GM19372 (cell line): ENCODE measurements around the gene ADAMTS18.

ENCODE experiments used
- ATAC-seq: cut with Tn5 transposase; IDR thresholded peaks from one replicate; pipeline ENCODE4 v1.9.1; 2021; ENCODE audit warnings: mild to moderate bottlenecking, low read depth, moderate library complexity; ENCODE audit not compliant: unreplicated experiment

The ADAMTS18 gene

DNA sequence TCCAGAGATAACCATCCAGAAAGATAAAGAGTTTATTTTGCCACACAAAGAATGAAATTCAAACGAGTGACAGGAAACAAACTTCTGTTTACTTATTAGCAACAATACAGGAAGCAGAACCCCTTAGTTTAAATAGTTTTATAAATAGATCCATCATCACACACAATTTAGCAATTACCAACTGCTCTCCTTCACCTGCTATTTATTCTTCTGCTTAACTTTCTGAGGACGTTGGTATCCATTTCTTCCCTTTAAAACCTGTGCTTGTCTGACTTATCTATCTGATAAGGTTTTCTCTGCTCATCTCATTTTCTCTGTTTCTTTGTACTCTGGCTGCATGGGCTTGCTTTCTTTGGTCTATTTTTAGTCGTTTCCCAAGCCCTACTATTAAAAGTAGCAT, 4.3 kb upstream of the ADAMTS18 start:
- ATAC-seq = no peak

DNA sequence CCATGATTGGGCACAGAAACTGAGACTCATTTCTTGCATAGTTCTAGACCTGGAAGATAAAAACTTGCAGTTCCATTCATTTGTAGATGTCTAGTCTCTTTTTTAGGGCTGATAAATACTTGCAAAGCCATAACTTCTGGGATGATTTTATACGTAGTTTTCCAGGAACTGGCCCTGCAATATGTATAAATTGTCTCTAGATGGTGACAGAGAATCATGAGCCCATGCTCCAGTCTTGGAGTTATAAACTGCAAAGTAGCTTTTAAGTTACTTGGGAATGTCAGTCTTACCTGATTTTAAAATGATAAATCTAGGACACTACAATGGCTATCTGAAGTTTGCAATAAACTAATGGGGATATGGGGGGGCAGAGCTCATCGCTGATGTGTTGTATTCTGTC, 3.0 kb upstream of the ADAMTS18 start:
- ATAC-seq = no peak

DNA sequence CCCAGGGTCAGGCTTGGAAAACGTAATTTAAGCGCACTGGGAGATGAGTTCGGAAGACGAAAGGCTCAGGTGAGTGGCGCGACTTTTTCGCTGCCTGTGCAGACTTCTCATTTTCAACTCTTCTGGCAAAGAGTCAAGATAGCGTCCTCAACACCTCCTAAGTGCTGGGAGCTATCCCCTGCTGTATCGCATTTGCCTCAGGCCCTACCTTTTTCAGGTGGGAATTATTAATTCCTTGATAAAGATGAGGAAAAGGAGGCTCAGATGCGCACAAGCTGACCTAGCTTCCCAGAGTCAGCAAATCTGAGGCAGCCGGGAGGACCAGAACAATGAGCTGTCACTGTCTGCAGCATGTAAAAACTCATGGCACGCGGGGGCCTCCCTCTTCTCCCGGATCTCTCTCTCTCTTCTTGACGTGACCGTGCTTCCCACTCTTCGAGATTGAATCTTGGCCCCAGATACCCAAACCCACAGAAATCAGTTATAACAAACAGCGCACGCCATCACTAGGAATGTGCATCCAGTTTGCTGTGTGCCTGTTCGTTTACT, 512 bp upstream of the ADAMTS18 start:
- no peak for ATAC-seq

DNA sequence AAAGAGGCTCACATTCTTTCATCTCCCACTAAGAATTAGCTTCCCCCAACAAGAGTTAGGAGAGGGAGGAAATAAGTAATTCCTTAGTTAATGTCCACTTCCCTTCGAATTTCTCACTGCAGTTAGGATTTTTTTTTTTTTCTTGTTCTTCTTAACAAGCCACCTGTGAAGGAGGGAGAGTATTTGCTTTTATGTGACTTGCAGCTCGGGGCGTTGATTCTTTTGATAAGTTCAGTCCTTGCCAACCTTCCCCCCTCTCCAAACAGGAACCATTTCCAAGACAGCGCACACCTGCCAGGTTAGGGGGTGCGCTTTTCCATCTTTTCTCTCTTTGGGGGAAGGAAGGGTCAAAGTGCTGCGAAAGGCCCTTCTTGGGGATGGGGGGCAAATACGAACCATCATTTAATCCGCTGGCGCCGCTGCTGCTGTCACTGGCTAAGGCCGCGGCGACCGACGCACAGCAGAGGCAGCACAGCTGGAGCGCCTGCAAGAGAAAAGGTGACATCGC, 758 bp downstream of the ADAMTS18 start:
- no peak for ATAC-seq

DNA sequence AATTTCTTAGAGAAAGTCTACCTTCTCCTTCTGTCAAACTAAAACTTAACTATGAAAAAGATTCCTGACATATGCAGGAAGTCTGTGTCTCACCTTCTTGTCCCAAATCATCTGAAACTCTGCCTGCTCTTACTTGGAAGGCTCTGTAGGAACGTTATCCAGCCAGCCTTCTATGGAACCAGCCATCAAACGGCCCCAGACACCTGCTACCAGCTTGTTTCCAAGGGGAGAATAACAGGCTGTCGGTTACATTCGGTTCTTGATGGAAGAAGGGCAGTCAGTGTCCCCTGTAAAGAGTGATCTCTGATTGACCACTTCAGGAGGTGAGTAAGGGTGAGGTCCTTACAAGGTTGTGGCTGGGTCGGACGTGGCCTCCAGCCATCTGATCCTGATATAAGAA, 1.7 kb downstream of the ADAMTS18 start:
- no peak for ATAC-seq

DNA sequence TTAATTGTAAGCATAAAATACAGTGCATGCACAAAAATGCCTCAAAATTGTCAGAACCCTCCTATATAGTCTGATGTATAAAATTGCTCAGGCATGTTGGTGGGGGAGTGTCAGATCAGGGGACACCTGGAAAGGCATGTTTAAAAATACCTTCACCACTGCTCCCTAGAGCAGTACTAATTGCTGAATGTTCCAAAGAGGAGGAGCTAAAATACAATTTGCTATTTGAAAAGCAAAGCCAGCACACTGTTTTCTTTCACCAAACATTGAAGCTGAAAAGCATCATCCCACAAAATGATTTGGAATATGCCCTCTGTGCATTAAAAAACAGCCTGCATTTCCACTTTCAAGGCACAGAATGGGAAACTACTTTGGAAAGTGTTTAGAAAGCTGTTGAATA, 2.6 kb downstream of the ADAMTS18 start:
- no peak for ATAC-seq

DNA sequence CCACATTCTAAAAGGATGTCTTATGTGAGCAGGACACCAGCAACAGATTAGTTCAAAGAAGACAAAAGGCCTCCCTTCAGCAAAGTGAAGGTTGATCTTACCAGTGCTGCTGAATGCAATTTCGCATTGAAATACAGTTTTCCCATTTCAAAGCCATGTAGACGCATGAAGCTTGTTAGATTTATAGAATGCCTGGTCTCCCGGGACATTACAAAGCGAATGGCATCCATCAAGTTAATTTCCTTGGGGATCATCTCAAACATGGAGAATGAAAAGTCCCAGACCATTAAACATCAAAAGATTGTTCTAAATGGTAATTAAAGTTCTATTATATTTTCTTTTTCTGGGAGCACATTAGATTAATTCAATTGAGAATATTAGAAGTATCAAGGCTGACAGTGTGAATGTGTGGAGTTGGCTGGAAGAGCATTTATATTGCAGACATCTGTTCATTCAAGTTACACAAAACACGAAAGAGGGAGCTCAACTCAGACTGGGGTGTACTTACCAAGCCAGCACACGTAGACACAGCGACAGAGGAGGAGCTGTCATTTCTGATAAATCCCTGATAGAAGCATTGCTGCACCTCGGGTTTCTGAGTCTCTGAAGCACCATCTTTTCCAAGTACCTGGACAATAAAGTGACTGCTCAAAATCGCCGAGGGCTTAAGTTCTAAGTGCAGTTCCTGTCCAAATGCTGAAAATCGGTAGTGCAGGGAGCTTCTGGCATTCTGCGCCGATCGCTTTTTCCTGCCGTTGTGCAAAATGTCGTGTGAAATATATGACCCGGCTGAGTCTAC, 3.8 kb downstream of the ADAMTS18 start:
- ATAC-seq = no peak

DNA sequence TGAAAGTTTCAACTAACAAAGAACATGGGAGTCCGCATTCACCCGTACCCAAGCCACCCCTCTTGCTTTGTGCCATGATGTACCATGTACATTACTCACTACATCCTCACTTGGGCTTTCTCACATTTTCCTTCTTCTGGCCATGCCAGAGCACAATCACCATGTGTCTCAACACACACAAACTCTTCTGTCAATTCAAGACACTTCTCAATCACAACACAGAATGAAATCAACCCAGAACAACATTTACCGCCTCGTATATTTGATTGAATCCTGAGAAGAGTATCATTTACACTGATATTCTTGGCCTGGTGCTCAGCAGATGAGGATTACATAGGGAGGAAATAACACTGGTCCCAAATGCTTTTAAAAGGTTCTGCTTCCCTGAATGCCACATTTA, 4.5 kb downstream of the ADAMTS18 start:
- no peak for ATAC-seq

DNA sequence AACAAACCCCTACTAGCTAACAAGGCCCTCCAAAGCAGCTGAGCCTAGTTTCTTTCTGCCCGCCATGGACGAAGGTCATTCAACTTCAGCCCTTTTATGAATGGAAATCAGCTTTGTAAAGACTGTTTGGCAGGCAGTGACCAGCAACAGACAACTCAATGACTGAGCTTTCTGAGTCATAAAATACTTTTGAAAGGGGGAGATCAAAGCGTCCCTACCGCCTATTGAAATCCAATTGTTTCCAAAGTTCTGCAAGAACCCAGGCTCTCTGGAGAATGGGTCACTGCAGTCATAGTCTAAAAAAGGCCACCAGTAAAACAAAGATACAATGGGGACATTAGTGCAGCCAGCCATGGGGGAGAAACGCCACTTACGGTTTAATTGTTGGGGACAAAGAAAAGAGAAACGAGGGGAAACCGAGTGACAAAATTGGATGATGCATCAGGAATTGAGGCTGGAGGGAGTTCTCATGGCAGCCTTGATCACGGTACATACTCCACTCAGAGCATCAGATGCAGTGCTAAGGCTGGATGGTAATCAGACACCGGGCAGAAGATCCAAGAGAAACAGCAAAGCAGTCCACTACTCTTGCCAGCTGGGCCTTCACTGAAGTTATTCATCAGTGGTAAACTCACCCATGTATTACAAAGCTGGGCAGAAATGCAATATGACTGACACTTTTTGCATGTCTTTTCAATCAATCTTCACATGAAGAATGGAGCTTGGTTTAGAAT, 9.8 kb downstream of the ADAMTS18 start:
- no peak for ATAC-seq

DNA sequence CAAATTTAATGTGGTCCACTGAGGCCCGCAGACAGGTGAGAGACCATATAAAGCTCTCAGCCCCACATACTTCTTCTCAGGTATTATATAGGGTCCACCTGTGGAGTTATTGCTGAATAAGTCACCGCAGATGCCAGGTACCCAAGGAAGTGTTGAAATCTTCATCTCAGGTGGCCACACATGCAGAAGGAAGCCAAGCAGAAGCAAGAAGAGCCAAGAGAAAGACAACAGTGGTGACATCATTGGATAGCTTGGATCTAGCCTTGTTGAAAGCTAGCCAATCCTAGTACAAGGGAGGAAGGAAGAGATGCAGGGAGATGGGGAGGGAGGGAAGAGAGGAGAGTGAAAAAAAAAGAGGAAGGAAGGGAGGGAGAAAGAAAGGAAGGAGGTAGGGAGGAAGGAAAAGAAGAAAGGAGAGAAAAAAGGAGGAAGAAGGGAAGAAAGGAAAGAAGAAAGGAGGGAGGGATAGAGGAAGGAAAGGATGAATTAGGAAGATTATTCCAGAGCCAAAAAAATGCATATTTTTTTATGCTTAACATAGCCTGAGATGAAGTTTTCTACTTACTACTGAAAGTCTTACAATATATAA, 12.5 kb downstream of the ADAMTS18 start:
- ATAC-seq = no peak

DNA sequence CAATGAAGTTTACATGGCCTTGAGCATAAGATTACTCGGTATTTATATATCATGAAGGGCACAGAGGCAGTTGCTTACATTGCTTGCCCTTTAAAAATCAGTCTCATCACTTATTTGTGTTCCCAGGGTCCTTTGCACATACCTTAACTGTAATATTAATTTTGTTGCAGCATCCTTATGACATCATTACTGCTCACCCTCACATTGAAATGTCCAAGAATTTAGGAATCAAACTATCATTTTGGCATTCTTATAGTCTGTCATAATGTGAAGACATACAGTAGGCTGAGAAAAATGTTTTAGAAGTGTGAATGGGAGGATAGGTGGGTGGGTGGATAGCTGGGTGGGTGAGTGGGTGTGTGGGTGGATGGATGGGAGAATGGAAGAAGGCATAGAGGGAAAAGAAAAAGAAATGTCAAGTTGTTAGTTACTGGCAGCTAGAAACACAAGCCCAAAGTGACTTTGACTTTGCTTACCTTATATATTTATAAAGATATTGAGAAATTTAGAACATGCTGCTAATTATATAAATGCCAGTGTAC, 17.8 kb downstream of the ADAMTS18 start:
- ATAC-seq = no peak

DNA sequence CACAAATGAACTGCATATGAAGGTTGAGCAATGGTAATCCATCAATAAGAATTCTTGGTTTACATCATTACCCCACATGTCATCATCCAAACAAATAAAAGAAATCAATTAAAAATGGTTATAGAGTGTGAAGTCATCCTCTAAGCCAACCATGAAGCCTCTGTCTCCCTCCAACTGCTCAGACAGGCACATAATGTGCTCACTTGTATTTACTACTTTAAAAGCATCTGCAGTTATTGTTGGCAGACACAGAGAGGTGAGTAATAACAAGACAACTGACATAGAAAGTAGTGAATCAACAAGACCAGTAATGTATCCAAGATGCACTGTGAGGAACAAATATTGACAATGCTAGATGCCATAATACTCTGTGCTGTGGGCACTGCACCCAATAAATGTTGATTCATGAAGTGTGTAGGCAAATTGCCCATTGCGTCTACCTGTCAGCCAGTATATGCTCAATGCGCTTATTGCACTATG, 20.0 kb downstream of the ADAMTS18 start:
- no peak for ATAC-seq

DNA sequence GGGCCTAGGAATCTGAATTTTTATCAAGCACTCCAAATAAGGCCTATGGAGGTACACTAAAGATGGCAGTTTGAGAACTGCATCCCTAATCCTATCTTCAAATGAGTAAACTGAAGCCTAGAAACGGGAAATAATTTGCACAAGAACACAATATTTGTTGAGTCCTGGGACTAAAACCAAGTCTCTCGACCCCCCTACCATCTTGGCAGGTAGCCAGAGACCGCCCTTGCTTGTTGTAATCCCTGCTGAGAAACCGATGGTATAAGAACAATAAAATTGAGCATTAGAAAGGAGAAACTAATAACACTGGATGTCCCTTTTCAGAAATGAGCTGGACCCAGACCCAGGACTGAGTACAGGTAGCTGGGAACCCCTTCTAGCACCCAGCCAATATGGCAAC, 24.4 kb downstream of the ADAMTS18 start:
- no peak for ATAC-seq

DNA sequence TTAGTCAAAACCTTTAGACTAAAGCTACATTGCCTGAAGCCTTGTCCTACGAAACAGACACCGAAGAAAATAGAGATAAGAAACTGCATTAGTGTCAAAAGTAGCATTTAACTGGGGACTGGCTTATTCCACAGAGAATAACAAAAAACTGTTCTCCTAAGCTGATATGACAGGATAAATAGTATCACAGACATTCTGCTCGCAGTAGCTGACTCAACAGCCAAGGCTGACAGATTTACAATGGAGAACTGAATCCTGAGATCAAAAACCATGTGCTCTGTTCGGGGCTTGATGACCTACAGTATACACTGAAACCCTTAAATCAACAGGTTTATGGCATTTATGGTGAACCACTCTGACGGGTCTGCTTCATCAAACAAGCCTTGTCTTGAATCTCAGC, 25.5 kb downstream of the ADAMTS18 start:
- no peak for ATAC-seq

DNA sequence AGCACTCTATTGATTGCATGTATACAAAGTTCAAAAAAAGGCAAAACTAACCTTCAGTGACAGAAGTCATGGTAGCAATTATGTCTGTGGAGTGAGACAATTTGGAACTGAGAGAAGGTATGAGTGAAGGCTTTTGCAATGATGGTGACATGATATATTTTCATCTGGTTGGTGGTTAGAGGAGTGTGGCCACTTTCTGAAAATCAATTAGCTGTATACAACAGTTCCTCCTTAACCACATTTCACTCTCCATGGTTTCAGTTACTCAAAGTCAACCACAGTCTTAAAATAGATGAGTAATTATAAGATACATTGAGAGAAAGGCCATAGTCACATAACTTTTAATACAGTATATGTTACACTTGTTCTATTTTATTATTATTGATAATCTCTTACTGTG, 26.2 kb downstream of the ADAMTS18 start:
- ATAC-seq = no peak

DNA sequence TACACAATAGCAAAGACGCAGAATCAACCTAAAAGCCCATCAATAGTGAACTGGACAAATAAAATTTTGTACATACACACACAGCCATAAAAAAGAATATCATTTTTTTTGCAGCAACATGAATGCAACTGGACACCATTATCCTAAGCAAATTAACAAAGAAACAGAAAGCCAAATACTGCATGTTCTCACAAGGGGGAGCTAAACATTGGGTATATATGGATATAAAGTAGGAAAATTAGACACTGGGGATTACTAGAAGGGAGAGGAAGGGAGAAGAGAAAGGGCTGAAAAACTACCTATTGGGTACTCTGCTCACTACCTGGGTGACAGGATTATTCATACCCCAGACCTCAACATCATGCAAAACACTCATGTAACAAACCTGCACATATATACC, 28.2 kb downstream of the ADAMTS18 start:
- ATAC-seq = no peak

DNA sequence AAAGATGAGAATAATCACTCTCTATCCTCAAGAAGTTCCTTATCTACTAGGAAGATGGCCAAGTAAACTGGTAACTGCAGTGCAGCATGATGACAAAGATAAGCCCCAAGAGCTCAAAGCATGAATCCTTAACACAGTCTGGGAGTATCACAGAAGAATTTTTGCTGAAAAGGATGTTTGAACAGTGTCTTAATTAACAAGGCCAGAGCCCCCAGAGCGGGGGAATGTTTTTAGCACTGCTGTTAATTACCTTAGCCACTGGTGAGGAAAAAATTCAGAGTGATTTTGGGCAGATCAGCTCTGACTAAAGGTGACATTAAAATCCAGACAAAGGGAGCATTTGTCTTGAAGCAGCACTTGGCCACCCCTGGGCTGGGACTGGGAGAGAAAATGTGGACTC, 30.1 kb downstream of the ADAMTS18 start:
- ATAC-seq = no peak

DNA sequence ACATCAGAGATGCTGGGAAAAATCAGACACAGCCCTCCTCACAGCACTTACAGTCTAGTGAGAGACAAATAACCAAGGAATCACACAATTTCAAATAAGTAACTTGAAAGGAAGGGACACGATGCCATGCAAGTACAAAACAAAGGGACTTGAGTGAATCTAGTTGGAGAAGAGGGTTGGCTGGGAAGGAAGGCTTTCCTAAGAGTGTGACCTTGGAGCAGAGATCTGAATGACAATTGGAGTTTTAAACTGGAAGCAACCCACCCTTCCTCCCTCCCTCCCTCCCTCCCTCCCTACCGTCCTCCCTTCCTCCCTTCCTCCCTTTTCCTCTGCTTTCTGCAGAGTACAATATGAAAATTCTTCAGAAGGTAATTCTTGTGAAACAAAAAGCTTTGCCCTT, 31.1 kb downstream of the ADAMTS18 start:
- no peak for ATAC-seq

DNA sequence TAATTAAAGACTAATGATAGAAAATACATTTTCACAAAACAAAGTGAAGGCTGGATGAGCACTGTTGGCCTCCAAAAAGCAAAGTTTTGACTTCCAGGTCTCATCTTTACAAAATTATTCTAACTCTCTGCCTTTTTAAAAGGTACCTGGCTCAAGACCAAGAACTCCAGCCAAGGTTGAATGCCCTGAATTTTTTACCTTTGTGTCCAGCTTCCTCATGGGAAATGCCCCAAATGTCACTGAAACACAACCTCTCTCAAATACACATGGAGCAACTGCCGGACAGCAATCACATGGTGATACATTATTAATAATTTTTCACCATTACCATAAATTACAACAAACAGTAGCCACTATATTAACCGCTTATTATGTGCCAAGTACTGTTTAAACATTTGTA, 32.2 kb downstream of the ADAMTS18 start:
- ATAC-seq = no peak

DNA sequence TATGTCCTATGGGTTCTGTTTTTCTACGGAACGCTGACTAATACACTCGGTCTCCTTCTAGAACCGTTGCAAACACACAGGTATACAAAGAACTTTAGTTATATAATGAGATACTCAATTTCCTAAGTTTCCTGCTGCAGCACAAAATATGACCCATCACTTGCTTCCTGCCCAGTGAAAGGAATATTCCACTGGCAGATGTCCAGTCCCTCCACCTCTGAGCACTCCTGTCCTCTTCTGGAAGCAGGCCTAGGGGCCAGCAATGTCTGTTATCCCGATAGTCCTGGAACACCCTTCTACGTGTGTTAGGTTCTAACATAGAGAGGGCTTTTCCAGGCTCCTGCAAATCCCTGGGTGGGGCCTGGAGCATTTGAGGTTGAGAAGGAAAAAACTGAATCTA, 32.7 kb downstream of the ADAMTS18 start:
- no peak for ATAC-seq

DNA sequence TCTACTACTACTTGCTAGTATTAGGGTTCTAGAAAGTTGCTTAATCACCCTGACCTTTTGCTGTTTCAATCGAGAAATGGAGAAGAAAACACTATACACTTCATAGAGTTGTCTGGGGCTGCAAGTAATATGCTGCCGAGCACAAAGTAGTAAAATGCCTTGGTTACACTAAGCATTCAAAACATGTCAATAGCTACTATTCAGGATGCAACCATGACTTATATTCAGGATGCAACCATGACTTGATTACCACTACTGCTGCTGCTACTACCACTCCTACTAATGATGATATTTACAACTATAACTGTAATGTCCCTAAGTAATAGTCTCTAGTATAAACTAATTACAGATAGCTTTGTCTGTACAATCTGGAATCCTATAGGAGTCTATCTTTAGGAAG, 35.3 kb downstream of the ADAMTS18 start:
- ATAC-seq = no peak
